Stimulated activated CD8-positive, alpha-beta memory T cell treated with anti-CD3 and anti-CD28 coated beads, Interleukin-7, amount 100 ng/mL, for 1 hour (primary cell): Measurements from ENCODE around the gene SLAMF6.
A peak's percentile ranks its signal among the peaks of the same experiment; 100 is the strongest.
"Not testable (repeated sequence)": the region's sequence is repeated elsewhere in the genome, so short reads cannot be mapped to it uniquely, and the experiment has no call there.

Source experiments
- DNase-seq, 2 donors: peaks; one replicate each; pipeline ENCODE4 v3.0.0-alpha.2; 2020; ENCODE audit warnings: low read depth in 2 of 2

SLAMF6 gene

GRCh38 chr1:160542303-160542945 lies 19.4 kb upstream of the SLAMF6 start:
- no peak for DNase-seq

DNA sequence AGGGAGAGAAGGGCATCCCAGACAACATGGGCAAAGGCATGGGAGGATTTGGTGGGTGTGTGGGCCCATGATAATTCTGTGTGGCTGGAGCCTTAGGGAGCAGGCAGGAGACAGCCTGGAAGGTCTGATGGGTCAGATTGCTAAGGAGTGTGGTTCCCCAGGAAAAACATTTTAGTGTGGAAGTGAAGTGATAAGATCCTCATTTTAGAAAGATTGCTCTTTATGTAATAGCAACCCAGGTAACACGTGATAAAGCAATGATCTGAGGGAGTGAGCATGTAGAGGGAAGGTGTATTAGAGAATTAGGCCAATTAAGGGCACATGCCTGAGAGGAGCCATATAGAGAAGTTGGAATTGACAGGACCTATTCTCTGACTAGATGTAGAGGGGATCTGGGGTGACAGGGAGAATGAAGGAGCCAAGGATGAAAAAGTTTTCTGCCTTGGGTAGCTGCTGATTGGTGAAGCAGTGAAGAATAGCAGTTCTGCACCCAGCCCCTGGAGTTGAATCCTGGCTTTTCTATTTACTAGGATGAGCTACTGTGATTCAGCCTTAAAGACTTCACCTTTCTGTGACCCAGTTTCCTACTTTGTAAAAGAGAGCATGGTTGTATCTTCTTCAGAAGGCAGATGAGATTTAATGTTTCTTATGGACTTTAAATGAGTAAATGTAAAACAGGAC lies 18.7 kb upstream of the SLAMF6 start:
- DNase-seq: no peak

GRCh38 chr1:160540859-160541233 lies 17.8 kb upstream of the SLAMF6 start:
- no peak for DNase-seq

DNA sequence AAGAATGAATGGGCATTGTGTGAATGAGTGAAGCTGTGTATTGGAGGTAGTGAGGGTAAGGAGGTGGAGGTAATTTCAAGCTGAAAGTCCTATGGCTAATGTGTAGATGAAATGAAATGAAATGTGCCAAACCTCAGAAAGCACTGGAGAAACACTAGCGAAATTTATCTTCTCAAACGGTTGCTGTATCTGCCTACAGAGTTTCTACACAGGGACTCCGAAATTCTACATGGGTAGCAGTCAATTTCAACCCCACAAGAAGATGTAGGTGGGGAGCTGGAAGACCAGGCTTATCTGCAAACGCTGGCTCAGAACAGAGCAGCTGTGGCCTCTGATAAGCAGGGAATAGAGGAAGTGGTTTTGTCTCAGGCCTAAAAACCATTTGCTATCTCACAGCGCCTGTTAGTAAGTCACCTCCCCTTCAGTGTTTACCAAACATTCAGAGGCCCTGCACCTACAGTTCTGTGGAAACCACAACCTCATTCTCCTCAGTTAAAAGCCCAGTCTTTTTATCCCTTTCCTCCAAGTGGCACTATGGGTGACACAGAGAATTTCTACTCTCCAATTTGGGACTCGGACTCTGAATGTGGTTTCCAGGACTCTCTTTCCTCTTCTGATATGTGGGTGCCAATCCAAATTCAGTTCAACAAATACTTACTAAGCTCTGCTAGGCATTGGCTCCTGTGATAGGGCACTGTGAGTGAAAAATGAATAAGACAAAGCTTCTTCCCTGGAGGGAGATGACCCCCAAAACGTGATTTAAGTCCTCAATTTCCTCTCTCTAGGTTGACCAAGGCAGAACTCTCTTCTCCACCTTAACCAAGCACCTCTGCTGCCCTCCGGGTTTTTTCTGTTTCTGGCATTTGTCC lies 17.2 kb upstream of the SLAMF6 start:
- peak; percentile 19 to 24 for DNase-seq

- no peak for DNase-seq
Observed at GRCh38 chr1:160539684-160539989, 16.6 kb upstream of the SLAMF6 start.

DNA sequence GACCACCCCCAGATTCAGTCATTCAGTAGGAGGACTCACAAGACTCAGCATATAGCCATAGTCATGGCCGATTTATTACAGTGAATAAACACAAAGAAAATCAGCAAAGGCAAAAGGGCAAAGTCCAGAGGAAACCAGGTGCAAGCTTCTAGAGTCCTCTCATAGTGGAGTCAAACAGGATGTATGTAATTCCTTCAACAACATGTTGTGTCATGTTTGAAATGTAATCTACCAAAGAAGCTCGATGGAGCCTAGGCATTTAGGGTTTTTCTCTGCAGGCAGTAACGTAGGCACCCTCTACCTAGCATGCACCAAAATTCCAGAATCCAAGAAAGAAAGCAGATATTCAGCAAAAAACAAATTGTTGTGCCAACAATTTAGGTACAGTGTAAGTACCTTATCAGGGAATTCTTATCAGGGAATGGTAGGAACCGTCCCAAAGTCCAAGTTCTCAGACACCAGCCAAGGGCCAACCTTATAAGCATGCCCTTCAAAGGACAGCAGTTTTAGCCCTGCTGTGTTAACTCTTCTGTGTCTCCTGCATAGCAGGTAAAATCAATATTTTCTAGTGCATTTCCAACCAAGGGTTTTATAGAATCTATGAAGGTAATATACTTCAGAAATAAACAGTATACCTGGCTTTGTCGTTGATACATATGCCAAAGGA lies 16.1 kb upstream of the SLAMF6 start:
- DNase-seq: no peak

DNA sequence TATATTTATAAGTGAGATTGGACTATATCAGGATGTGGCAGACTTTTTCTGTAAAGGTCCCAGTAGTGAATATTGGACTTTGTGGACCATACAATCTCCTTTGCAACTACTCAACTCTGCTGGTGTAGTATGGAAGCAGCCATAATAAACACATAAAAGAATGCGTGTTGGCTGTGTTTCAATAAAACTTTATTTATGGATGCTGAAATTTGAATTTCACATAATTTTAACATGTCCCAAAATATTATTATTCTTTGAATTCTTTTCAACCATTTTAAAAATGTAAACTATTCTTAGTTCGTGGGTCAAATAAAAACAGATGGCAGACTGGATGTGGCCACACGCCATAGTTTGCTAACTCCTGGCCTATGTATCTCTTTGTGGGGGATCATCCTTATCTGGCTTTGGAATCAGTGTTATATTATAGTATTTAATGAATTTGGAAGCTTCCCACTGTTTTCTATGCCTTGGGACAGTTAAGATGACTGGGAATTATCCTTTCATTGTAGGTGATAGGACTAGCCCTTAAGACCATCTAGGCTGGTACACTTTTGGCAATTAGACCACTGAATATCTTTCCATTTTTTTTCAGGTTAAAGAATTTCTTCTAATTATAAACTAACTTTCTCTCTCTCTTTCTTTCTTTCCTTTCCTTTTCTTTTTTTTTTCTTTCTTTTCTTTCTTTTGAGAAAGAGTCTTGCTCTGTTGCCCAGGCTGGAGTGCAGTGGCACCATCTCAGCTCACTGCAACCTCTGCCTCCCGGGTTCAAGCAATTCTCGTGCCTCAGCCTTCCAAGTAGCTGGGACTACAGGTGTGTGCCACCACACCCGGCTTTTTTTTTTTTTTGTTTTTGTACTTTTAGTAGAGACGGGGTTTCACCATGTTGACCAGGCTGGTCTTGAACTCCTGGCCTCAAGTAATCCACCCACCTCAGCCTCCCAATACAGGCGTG lies 14.9 kb upstream of the SLAMF6 start:
- DNase-seq: no peak

DNA sequence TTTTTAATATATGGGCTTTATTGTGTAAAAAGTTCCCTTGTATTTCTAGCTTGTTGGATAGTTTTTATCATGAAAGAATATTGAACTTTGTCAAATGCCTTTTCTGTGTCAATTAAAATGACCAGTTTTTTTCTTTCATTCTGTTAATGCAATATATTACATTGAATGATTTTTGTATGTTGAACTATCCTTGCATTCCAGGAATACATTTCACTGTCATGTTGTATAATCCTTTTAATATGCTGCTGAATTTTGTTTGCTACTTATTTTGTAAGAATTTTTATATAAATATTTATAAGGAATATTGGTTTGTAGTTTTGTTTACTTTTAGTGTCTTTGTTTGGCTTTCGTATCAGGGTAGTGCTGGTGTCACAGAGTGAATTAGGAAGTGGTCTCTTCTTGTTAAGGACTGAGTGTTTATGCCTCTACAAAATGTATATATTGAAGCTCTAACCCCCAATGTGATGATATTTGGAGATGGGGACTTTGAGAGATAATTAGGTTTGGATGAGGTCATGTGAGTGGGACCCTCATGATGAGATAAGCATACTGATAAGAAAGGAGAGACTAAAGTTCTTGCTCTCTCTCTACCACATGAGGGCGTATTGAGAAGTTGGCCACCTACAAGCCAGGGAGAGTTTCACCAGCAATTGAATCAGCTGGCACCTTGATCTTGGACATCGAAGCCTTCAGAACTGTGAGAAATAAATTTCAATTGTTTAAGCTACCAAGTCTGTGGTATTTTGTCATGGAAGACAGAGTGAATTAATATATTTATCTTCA lies 12.0 kb upstream of the SLAMF6 start:
- no peak for DNase-seq

DNA sequence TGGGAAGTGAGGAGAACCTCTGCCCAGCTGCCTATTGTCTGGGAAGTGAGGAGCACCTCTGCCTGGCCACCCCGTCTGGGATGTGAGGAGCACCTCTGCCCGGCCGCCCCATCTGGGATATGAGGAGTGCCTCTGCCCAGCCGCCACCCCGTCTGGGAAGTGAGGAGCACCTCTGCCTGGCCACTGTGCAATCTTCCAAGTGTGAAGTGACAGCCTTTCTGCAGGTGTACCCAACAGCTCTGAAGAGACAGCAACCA lies 9.4 kb upstream of the SLAMF6 start:
- DNase-seq: not testable (repeated sequence)

- DNase-seq: not testable (repeated sequence)
Observed at GRCh38 chr1:160531809-160532556, 8.9 kb upstream of the SLAMF6 start.

- not testable (repeated sequence) for DNase-seq
Observed at GRCh38 chr1:160529401-160529952, 6.4 kb upstream of the SLAMF6 start.

DNA sequence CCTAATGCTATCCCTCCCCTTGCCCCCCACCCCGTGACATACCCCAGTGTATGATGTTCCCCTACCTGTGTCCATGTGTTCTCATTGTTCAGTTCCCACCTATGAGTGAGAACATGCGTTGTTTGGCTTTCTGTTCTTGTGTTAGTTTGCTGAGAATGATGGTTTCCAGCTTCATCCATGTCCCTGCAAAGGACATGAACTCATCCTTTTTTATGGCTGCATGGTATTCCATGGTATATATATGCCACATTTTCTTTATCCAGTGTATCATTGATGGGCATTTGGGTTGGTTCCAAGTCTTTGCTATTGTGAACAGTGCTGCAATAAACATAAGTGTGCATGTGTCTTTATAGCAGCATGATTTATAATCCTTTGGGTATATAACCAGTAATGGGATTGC lies 734 bp upstream of the SLAMF6 start:
- DNase-seq: not testable (repeated sequence)

- DNase-seq: no peak
Observed at GRCh38 chr1:160522136-160522535, 919 bp downstream of the SLAMF6 start.

DNA sequence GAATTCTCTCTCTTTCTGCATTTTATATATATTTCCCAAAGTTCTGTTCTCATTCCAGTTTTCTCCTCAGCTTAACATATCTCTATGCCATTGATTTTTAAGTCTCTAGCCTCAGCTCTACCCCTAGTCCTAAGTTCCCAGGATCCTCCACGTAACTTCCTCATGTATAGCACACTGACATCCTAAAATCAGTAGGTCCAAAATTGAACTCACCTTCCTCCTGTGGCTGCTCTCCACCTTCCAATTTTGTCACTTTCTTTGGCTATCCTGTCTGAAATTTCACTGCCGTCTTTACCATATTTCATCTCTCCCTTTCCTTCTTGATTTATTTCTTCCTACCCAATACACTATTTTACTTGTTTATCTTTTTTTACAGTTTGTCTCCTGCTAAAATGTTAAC lies 1.5 kb downstream of the SLAMF6 start:
- DNase-seq: no peak

DNA sequence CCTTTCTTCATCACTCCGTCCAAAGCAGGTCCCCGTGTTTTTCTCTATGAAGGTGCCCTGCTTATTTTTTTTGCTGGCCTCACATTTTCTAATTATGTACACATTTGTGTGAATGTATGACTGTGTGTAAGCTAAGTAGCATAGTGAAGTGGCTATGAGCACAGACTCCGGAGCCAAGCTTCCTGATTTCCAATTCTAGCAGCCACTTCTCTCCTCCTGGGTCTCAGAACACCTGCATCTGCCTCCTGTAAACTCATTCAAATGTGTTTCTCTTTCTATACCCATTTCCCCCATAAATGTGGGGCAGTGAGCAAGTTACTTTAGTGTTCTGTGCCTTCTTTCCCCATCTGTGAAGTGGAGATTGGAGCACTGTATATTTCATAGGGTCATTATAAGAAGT lies 2.1 kb downstream of the SLAMF6 start:
- no peak for DNase-seq

DNA sequence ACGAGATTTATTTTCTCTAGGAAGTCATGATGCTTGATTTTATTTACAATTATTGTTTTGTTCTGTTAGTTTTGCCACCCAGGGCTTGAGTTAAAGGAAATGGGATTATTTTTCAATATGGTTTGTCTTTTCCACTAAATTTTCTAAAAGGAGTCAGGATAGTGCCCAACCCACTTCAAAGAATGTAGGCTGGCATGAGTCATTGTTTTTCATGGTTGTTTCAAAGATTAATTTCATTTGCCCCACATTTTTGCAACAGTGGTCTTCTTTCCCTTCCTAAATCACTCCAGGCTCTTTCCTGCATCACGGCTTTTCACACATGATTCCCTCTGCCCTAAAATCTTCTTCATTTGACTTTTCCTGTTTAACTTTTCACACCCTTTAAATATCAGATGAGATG lies 2.5 kb downstream of the SLAMF6 start:
- no peak for DNase-seq

DNA sequence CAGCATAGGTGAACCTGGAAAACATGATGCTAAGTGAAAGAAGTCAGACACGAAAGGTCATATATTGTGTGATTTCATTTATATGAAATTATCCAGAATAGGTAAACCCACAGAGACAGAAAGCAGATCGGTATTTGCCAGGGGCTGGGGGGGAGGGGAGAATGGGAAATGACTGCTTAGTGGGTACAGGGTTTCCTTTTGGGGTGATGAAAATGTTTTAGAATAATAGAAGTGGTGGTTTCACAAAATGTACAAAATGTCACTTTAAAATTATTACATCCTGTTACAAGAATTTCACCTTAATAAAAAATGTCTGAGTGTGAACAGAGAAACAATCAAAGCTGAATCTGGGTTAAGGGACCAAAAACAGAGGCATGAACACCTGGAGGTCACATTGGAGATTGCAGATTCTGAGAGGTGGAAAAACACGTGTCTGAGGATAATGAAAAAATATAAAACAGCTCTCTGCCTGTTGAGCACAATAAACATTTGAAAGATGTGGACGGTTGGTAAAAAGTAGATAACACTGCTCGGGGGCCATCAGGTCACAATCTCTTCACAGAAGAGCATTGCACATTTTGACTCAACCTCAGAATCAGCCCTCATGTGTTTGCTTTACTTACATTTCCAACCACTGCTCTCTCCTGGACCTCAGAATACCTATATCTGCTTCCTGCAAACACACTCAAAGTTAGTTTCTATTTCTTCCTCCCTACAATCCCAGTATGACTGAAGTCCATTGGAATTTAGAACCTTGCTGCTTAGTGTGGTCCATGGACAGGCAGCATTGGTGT lies 3.2 kb downstream of the SLAMF6 start:
- no peak for DNase-seq

- DNase-seq: not testable (repeated sequence)
Observed at GRCh38 chr1:160517519-160517918, 5.5 kb downstream of the SLAMF6 start.

GRCh38 chr1:160515908-160516307 lies 7.1 kb downstream of the SLAMF6 start:
- not testable (repeated sequence) for DNase-seq
